GM15510 (cell line): Measurements from ENCODE around the gene OR10K2.

Experiments
- POLR2A ChIP-seq: IDR thresholded peaks from 3 replicates; pipeline ENCODE4 v1.6.1; 2011; ENCODE audit warnings: borderline replicate concordance; ENCODE audit not compliant: insufficient read length; ENCODE audit errors: extremely low read depth

OR10K2 gene

GRCh38 chr1:158393476-158393875 lies 32.6 kb downstream of the OR10K2 start:
- TF ChIP-seq POLR2A, result no peak

GRCh38 chr1:158391099-158391498 lies 34.9 kb downstream of the OR10K2 start:
- no peak for TF ChIP-seq POLR2A

GRCh38 chr1:158390331-158390730 lies 35.7 kb downstream of the OR10K2 start:
- no peak for TF ChIP-seq POLR2A

- no peak for TF ChIP-seq POLR2A
Observed at GRCh38 chr1:158374860-158375259, 51.2 kb downstream of the OR10K2 start.

GRCh38 chr1:158371188-158371953 lies 54.7 kb downstream of the OR10K2 start:
- no peak for TF ChIP-seq POLR2A
